COR-L47 (cell line): ENCODE results near the gene DYSF.

ENCODE experiments used
- DNase-seq: peaks from one replicate; lab custom pipeline; 2025; lab: John Stamatoyannopoulos, UW

DYSF gene

DNA sequence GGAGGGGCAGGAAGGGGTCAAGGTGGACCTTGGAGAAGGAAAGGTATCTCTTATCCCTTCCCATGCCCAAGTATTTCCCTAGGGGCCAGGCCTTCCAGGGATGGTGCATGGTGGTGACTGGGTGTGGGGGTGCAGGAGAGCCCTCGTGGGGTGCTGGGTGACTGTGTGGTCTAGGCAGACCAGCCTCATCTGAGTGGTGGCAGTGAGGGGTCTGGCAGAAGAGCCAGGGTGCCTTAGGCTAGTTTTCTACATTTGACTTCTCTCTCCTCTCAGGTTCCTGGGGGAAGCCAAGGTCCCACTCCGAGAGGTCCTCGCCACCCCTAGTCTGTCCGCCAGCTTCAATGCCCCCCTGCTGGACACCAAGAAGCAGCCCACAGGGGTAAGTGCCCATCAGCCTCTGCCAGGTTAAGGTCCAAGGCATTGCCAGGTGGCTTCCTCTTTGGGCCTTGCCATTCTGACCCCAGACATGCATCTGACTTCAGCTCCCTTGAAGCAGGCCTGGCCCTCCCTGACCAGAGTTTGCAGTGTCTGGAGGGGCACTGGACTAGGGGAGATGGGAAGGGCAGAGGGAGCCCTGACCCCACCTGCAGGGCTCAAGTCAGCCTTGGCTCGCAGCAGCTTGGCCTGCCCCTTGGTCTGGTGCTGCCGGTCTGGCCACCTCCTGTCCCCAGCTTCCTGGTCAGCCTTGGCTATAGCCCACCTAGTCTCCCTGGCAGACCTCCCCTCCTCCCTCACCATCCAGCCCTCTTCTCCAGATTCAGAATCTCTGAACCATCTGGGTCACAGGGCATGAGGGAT, 49.8 kb downstream of the DYSF start:
- no peak for DNase-seq

DNA sequence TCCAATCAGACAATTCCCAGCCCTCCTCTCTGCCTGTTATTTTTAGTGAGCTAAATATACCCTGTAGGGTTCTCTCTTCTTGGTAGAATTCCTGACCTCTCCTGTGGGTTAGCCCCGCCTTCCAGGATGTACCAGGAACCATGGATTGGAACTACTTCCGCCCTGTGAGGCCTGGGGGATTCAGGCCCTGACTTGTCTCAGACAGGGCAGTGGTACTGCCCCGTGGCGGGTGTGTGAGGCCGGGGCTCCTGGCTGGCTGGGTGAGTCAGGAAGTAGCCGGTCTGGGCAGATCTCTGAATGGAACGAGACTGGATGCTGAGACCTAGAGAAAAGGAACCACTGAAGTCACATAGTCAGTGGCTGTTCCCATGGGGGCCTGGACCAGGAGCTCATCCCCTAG, 50.5 kb downstream of the DYSF start:
- DNase-seq, result no peak

- no peak for DNase-seq
Observed at GRCh38 chr2:71504611-71505010, 51.2 kb downstream of the DYSF start.

DNA sequence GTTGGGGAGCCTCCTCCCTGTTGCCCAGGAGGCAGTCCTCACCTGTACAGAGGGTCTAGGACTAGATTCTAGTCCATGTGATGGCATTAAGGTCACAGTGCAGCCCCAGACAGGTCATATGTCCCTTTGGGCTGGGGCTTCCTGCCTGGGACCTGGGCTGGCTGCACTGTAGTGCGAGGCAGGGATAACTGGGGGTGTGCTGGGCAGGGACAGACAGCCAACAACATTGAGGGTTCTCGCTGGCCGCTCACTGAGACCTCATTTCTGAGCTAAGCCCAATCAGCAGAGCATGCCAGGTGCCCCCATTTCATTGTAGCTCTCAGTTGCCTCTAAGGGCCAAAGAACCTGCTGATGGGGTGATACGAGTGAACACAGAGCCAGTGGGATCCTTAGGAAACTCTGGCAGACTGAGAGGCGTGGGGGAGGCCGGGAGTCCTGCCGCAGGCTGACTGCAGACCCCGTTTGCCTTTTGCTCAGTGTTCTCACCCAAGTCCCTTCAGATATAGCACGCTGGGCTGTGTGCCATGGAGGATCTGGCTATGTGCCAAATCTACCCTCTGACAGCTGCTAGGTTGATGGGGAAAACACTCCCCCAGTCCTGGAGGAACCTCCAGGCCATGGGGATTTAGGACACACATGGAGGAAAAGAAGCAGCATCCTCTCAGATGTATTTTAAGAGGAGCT, 51.9 kb downstream of the DYSF start:
- DNase-seq, result peak; percentile 38

DNA sequence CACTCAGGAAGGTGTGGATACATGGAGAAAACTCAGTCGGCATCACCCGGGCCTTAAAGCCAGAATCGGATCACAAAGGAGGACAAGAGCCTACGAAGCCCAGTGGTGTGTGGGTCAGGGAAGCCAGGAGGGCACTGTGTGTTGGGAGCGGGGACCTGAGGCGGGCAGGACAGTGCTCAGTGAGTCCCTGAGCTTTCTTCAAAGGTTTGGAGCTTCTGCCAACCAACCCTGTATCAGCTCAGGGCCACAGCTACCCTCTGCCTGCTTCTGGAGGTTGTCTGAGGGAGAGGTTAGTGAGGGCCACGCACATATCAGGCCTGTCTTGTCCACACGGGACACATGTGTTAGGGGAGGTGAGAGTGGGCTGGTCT, 52.4 kb downstream of the DYSF start:
- DNase-seq, result no peak

DNA sequence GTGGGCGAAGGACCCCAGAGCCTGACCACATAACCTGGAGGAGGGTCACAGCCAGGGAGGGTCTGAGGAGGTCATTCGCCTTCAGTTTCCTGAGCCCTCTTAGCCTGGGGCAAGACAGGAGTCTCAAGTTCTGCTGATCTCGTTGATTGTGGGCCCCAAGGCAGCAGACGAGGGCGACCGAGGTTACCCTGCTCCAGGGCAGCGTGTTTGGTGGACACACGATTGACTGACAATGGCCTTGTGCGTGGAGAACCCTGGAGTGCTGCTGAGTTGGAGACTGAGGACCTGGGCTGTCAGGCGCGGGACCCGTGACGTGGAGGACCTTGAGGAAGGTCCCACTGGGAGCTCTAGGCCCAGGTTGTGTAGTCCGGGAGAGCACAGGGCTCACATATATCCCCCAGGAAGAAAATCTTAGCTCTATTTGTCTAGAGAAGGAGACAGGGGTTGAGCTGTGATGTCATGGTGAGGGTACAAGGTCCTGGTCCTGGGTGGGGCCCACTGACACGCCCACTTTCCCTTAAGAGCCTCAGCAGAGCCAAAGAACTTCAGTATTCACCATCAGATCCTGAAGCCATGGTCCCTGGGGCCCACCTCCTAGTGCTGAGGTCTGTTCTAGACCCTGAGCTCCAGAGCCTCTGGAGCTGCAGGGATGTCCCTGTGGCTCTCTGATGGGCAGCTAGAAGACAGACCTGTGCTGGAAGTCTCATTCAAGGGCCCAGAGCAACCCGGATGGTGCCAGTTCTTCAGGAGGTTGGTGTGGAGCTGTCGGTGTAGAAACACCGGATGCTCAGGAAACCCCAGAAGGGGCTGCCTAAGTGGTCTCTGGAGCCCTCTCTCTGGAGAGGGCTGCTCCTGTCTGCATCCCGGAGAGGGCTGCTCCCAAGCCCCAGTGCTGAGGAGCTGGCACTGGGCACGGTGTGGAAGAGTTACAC, 53.1 kb downstream of the DYSF start:
- DNase-seq, result no peak

DNA sequence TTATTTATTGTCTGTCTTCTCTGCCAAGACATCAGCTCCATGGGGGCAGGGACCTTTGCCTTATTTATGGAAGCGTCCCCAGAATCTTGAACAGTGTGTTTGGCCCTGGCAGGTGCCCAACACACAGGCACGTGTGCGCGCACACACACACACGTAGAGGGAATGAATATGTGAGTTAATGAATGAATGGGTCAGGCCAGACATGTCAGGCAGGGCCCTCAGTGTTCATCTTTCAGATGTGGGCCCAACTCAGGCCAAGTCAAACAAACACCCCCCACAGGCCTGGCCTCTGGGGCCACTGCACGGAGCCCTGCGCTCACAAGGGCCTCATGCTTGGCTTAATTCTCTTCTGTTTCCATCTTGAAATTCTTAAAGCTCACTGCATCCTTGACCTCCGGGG, 54.1 kb downstream of the DYSF start:
- no peak for DNase-seq

DNA sequence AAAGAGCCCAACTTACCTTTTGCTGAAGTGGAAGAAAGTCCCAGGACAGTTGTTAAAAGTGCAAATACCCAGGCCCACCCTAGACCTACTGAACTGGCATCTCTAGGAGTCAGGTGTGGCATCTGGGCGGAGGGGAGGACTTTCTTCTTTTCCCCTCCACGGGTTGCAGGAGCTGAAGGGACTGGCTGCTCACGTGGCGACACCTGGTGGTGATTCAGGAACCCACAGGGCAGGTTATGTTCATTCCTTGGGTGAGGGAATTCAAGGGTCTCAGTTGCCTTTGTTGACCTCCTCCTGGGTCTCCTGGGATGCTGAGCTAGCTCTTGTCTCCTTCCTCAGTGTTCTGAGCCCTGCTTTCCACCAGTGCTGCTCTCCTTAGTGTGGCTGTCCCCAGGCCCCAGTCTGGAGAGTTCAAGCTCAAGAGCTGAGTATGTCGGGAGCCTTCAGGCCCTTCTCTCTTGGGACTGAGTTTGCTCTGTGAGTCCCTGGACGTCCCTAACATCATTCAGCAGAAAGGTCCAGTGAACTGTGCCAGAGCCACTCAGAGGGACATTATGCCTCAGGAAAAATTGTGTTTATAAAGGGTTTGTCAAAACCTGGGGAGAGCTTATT, 56.9 kb downstream of the DYSF start:
- DNase-seq, result peak; percentile 54

DNA sequence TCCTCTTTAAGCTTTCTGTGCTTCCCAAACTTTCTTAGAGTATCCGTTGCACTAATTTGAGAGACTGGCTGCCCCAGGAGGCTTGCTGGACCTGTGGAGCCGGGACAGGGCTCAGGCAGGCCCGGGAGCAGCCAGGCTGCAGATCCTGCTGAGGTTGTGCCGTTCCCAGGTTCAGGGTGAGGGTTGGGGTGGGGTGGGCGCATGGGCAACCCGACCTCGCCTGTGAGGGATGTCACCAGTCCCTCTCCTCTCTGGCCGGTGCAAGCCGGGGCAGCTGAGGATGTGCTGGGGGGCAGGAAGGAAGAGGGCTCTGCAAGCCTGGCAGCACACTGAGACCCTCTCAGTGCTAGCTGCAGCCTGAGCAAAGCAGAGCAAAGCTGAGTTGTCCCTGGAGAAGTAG, 57.6 kb downstream of the DYSF start:
- DNase-seq, result no peak

GRCh38 chr2:71511776-71512175, 58.4 kb downstream of the DYSF start:
- DNase-seq, result no peak

DNA sequence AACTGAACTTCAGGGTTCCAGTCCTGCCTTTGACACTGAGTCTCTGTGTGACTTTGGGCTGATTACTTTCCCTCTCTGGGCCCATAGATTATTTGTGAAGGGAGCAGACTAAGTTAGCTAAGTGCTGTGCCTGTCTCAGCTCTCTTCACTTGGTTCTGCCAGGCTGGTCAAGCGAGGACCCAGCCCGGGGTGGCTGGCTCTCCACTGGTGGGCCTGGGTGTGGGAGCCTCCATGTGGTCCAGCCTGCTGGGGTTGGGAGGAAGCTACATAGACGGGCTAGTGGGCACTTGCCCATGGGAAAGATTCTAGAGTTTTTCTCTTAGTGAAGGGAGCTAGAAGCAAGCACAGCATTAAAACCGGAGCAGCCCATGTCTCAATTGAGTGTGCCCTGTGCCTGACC, 59.0 kb downstream of the DYSF start:
- no peak for DNase-seq

GRCh38 chr2:71513096-71513495, 59.7 kb downstream of the DYSF start:
- no peak for DNase-seq

GRCh38 chr2:71513721-71514120, 60.4 kb downstream of the DYSF start:
- DNase-seq, result no peak

- no peak for DNase-seq
Observed at GRCh38 chr2:71516253-71516888, 63.0 kb downstream of the DYSF start.

- DNase-seq, result no peak
Observed at GRCh38 chr2:71517851-71518250, 64.5 kb downstream of the DYSF start.

- no peak for DNase-seq
Observed at GRCh38 chr2:71521436-71521950, 68.1 kb downstream of the DYSF start.

DNA sequence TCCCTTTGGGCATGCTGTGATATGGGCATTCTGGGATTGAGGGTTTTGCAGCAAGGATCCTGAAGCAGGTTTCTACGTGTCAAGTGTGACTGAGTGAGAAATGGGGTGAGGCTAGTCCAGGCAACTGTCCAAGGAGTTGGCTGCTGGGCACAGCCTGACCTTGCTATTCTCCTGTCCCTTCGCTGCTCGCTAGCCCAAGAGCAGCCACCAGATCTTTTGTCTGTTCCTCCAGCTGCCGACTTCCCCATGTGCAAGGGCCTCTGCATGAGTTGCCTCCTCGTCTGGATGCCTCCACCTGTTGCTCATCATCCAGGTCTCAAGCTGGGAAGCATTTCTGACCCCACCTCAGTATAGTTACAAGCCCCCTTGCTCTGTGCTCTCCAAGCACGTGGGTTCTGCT, 71.1 kb downstream of the DYSF start:
- no peak for DNase-seq

- no peak for DNase-seq
Observed at GRCh38 chr2:71526141-71526540, 72.8 kb downstream of the DYSF start.

GRCh38 chr2:71526975-71527374, 73.6 kb downstream of the DYSF start:
- DNase-seq, result no peak

- no peak for DNase-seq
Observed at GRCh38 chr2:71528131-71528591, 74.8 kb downstream of the DYSF start.

DNA sequence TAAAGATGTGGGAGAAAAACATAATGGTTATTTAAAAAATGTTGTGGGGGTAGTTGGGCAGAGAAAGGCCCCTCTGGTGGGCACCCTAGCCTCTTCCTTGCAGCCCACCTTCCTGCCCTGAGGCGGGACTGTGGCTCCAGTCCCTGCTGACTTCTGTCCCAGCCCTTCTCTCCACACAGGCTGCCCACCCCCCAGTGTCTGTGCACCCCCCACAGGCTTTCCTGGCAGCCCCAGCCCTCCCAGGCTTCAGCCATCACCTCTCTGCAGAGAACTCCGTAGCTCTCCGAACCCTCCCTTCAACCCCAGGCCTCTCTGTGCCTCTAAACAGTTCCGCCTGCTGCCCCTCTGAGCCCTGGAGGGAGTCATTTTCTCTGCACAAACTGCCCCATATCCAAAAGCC, 75.4 kb downstream of the DYSF start:
- no peak for DNase-seq
